GM19324 (cell line): ENCODE results near the gene CAT.

Source experiments
- ATAC-seq: cut with Tn5 transposase; IDR thresholded peaks from one replicate; pipeline ENCODE4 v1.9.1; 2021; ENCODE audit warnings: mild to moderate bottlenecking, moderate library complexity; ENCODE audit not compliant: unreplicated experiment, low FRiP score

The CAT gene

GRCh38 chr11:34493468-34493867 lies 54.7 kb downstream of the CAT start:
- no peak for ATAC-seq

- ATAC-seq: no peak
Measured at GRCh38 chr11:34493926-34494595, 55.3 kb downstream of the CAT start.

GRCh38 chr11:34495239-34495723 lies 56.5 kb downstream of the CAT start:
- no peak for ATAC-seq

- no peak for ATAC-seq
Measured at GRCh38 chr11:34495724-34496377, 57.1 kb downstream of the CAT start.

- no peak for ATAC-seq
Measured at GRCh38 chr11:34499719-34500500, 61.2 kb downstream of the CAT start.

GRCh38 chr11:34501500-34501899 lies 62.8 kb downstream of the CAT start:
- ATAC-seq: no peak

GRCh38 chr11:34501949-34502348 lies 63.2 kb downstream of the CAT start:
- no peak for ATAC-seq

- ATAC-seq: no peak
Measured at GRCh38 chr11:34502949-34503348, 64.2 kb downstream of the CAT start.

- ATAC-seq: no peak
Measured at GRCh38 chr11:34505874-34506273, 67.1 kb downstream of the CAT start.

- ATAC-seq: no peak
Measured at GRCh38 chr11:34507156-34507555, 68.4 kb downstream of the CAT start.

- no peak for ATAC-seq
Measured at GRCh38 chr11:34507610-34508009, 68.9 kb downstream of the CAT start.

GRCh38 chr11:34508524-34508923 lies 69.8 kb downstream of the CAT start:
- no peak for ATAC-seq

GRCh38 chr11:34509336-34509876 lies 70.7 kb downstream of the CAT start:
- ATAC-seq: no peak

- ATAC-seq: no peak
Measured at GRCh38 chr11:34510218-34510617, 71.5 kb downstream of the CAT start.

- no peak for ATAC-seq
Measured at GRCh38 chr11:34510673-34511072, 71.9 kb downstream of the CAT start.

- ATAC-seq: peak; percentile 79
Measured at GRCh38 chr11:34512840-34513681, 74.3 kb downstream of the CAT start.

- ATAC-seq: no peak
Measured at GRCh38 chr11:34513682-34514449, 75.1 kb downstream of the CAT start, which contains the start of gene ELF5. TSS of gene ELF5 (minus strand) at chr11:34513794. CDS start at chr11:34505749, 8,045 bp downstream.

GRCh38 chr11:34514597-34514996 lies 75.9 kb downstream of the CAT start:
- no peak for ATAC-seq

- ATAC-seq: no peak
Measured at GRCh38 chr11:34516247-34517040, 77.7 kb downstream of the CAT start.
